Right renal pelvis (tissue), 4 donors: ENCODE results near the gene ACTL10. TPM values are rescaled to one million over a fixed set of nuclear protein-coding genes. Genes with fewer than 3 reads are reported as not detected.
A peak's percentile ranks its signal among the peaks of the same experiment; 100 is the strongest.
"Not testable (repeated sequence)": the region's sequence is repeated elsewhere in the genome, so short reads cannot be mapped to it uniquely, and the experiment has no call there.

Experiments used
- DNase-seq, 4 donors: peaks; one replicate each; pipeline ENCODE4 v3.0.0-alpha.2; 2013; ENCODE audit warnings: low read depth in 4 of 4, low spot score in 3 of 4, missing footprints in 1 of 4
- polyA plus RNA-seq, 4 donors: library from polyadenylated mRNA; unstranded; fragments of 120-200 nt; gene quantifications; one replicate each; pipeline ENCODE4 v1.2.1, GENCODE V29; 2013; ENCODE audit not compliant: insufficient read length in 4 of 4

Gene ACTL10
- under 1 TPM; 0.22 to 0.64 (median 0.45) TPM for polyA plus RNA-seq

DNA sequence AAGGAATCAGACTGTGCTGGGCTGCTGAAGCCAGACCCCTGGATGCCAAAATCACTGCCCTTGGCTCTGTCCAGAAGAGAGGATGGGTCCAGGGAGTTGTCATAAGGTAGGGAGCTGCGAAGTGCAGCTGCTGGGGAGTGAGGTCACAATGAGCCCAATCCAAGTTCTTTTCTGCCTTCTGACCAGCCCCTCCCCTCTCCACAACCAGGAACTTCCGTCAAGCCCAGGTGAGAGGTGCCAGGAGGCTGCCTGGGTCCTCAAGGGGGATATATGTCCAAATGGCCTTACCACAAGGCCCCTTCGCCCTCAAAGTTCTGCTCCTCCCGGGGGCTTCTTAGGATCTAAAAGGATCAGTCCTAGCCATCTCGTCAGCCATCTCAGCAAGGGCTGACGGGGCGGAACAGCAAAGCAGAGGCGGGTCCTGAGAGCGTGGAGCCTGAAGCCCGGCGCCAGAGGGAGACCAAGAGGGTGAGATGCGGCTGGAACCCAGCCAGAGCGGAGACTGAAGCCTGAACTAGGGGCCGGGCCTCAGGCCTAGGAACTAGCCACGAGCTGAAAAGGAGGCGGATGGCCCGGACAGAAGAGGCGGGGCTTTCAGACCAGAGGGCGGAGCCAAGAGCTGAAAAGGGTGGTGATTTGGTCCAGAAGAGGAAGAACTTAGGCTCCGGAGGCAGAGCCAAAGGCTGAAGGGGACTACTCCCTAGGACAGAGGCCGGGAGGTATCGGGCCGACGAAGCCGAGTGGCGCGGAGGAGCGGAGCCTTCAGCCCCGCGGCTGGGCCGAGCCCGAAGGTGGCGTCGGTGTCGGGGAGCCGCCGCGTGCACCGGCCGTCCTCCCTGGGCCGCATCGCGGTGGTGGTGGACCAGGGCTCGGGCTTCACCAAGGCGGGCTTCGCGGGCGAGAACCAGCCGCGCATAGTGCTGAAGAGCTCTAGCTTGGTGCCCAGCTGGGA is at the start of gene ACTL10:
TSS of gene ACTL10 (plus strand) at position 651 of the 952 bp plus-strand sequence. CDS start 555 bp downstream, outside the sequence.
- peak; percentile 88 to 93 (median 90) for DNase-seq

GRCh38 chr20:33621717-33622400 is 44.9 kb upstream of the ACTL10 start:
- no peak for DNase-seq

GRCh38 chr20:33622705-33623365 is 43.9 kb upstream of the ACTL10 start:
- no peak for DNase-seq

GRCh38 chr20:33624399-33624798 is 42.3 kb upstream of the ACTL10 start:
- no peak for DNase-seq

DNA sequence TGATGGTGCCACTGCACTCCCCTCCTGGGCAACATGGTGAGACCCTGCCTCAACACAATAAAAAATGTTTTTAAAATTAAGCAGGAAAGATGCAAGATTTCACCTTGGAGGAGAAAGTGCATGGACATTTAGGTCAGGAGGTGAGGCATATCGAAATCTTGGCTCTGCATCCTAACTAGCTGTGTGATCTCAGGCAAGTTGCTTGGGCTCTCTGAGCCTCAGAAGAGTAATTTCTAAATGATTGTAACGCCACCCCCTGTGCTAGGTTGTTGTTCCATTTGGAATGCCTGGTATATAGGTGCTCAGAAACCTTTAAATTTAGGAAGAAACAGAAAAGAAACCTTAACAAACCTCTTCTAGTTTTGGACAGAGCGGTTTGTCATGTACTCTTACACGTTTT is 40.6 kb upstream of the ACTL10 start:
- no peak for DNase-seq

DNA sequence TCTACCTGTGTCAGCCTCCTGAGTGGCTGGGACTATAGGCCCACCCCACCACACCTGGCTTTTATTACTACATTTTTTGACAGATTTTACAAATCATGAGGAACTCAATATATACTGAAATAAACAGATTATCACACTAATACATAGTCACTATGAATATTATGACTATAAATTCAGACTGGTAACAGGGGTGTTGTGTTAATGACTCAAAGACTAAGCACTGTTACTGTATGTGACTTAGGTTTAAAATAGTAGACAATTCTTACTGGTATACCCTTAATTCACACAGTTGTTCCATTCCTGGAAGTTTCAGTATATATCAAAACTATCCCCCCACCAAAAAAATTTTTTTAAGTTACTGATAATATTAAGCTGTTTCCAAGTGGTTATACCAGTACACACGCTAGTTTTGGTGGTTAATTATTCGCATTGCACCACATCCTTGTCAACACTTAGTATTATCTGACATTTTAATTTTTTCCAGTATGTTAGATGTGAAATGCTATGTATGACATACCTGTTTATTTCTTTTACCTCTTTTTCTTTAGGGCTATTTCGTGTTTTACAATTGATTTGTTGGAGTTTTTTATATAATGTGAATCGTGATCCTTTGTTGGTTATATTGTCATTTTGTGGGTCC is 39.0 kb upstream of the ACTL10 start:
- DNase-seq: no peak

DNA sequence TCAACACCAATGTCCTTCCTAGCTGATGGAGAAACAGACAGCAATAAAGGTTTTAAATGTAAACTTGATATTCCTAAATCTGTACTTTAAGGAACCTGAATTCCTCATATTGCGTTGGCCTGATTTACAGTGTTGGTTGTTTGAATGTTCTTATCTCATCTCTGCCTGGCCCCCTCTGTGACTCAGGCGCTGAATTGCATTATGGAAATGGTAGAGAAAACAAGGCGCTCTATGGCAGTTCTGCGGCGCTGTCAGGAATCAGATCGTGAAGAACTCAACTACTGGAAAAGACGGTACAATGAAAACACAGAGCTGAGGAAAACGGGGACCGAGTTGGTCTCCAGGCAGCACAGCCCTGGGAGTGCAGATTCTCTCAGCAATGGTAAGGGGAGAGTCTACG is 37.2 kb upstream of the ACTL10 start:
- DNase-seq: no peak

DNA sequence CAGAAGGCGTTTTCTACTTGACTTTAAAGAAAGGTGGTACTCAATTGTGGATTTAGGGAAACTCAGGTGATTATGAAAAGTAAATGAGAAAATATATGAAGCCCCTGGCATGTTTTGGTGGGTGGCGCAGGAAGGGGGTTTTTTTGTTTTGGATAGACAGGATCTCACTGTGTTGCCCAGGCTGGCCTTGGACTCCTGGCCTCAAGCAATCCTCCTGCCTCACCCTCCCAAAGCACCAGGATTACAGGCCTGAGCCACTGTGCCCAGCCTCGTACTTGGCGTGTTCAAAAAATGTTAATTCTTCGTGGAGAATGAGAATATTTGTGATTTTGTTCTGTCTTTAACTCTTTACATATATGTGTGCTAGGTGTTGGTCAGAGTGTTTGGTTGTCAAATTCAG is 36.8 kb upstream of the ACTL10 start:
- no peak for DNase-seq

- DNase-seq: no peak
Observed at GRCh38 chr20:33630507-33630906, 36.2 kb upstream of the ACTL10 start.

DNA sequence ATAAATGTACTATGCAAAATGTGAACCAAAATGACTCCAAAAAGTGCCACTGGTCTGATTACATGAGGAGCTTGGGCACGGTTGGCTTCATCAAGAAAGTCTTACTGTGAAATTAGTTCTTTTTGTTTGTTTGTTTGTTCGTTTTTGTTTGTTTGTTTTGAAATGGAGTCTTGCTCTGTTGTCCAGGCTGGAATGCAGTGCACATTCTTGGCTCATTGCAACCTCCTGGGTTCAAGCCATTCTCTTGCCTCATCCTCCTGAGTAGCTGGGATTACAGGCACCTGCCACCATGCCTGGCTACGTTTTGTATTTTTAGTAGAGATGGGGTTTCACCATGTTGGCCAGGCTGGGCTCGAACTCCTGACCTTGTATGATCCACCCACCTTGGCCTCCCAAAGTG is 34.8 kb upstream of the ACTL10 start:
- not testable (repeated sequence) for DNase-seq

DNA sequence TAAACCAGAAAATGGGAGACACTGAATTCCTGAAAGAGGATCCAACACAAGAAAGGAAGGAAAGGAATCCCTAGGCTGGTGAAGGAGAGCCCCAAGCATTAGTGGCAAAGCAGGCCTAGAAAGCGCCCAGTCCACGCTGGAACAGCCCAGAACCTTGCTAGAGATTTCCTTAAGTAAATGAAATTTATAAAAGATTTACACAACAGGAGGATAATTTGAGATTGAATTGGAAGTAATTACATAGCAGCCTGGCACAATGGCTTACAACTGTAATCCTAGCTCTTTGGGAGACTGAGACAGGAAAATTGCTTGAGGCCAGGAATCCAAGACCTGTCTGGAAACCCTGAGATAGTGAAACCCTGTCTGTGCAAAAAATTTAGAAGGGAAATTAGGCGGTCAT is 31.4 kb upstream of the ACTL10 start:
- no peak for DNase-seq

GRCh38 chr20:33636776-33637175 is 30.0 kb upstream of the ACTL10 start:
- no peak for DNase-seq

DNA sequence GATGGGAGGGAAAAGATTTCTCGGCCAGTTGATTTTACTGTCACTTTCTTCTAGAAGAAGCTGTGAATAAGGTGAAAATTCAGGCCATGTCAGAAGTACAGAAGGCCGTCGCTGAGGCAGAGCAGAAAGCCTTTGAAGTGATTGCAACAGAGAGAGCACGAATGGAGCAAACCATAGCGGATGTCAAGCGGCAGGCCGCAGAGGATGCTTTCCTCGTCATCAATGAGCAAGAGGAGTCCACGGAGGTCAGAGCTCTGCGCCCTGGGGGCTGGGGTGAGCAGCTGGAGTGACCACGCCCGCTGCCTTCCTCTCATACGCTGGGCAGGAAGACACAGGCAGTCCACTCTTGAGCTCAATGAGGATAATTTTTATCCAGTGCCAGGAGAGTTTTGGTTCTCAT is 26.5 kb upstream of the ACTL10 start:
- DNase-seq: no peak

DNA sequence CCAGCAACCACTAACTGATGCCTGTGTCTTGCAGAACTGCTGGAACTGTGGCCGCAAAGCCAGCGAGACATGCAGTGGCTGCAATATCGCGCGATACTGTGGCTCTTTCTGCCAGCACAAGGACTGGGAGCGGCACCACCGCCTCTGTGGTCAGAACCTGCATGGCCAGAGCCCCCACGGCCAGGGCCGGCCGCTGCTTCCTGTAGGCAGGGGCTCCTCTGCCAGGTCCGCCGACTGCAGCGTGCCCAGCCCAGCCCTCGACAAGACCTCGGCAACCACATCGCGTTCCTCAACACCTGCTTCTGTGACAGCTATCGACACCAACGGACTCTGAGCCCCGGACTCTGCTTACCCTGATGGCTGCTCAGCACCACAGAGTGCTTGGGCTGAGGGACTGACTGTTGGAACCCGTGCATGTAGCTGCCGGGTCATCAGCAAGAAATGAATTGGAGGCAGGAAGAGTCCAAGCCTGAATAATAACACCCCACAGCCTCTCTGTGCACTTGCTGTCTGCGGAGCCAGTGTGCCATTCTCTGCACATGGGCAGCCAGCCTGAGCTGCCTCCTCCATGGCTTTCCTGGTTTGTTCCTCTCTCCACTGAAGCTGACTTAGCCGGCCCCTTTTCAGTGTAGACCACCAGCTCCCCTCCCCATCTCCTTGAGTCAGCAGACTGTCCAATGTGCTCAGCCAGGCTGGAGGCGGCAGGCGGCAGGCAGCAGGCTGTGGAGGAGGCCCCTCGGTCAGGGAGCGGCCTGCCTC is 22.3 kb upstream of the ACTL10 start:
- no peak for DNase-seq

DNA sequence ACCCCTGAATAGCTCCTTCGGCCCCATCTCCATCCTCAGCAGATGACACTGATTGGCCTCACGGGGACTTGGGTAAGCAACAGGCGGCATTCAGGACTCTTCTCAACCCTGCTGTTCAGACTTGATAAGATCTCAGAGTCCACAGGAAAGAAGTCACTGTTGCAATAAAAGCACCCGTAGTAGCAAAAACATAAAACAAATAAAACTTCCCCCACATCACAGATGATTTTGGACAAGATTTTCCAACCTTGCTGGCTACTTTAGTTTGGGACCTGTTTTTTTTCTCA is 21.7 kb upstream of the ACTL10 start:
- no peak for DNase-seq

GRCh38 chr20:33645396-33645795 is 21.3 kb upstream of the ACTL10 start:
- no peak for DNase-seq

DNA sequence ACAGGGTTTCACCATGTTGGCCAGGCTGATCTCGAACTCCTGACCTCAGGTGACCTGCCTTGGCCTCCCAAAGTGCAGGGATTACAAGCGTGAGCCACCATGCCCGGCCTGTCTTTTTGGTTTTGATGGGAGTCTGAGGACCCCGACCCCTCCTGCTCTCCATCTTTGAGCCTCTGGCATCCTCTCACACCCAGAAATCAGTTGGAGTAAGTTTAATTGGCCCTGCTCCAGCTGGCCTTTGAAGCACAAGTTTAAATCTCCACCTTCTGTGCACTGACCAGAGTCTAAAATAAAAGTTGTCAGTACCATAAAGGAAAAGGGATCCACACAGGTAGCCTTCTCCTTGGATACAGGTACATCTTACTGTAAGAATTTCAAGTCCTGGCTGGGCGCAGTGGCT is 20.6 kb upstream of the ACTL10 start:
- DNase-seq: no peak

- DNase-seq: not testable (repeated sequence)
Observed at GRCh38 chr20:33646959-33647602, 19.7 kb upstream of the ACTL10 start.

- DNase-seq: no peak
Observed at GRCh38 chr20:33647603-33648395, 18.9 kb upstream of the ACTL10 start.
